HG03108 (cell line): ENCODE measurements around the gene PLAAT2.
"Not testable (repeated sequence)": the region's sequence is repeated elsewhere in the genome, so short reads cannot be mapped to it uniquely, and the experiment has no call there.

Experiments used
- ATAC-seq: cut with Tn5 transposase; IDR thresholded peaks from one replicate; pipeline ENCODE4 v1.9.1; 2021; ENCODE audit warnings: moderate library complexity; ENCODE audit not compliant: unreplicated experiment

Gene PLAAT2

DNA sequence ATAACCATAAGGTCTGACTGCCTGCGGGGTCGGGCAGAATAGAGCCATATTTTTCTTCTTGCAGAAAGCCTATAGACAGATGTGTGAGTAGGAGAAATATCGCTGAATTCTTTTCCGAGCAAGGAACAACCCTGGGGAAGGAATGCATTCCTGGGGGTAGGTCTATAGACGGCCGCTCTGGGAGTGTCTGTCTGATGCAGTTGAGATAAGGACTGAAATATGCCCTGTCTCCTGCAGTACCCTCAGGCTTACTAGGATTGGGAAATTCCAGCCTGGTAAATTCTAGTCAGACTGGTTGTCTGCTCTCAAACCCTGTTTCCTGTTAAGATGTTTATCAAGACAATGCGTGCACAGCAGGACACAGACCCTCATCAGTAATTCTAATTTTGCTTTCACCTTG, 18.0 kb upstream of the PLAAT2 start:
- ATAC-seq = not testable (repeated sequence)

DNA sequence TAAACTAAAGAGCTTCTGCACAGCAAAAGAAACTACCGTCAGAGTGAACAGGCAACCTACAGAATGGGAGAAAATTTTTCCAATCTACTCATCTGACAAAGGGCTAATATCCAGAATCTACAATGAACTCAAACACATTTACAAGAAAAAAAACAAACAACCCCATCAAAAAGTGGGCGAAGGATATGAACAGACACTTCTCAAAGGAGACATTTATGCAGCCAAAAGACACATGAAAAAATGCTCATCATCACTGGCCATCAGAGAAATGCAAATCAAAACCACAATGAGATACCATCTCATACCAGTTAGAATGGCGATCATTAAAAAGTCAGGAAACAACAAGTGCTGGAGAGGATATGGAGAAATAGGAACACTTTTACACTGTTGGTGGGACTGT, 15.7 kb upstream of the PLAAT2 start:
- ATAC-seq = not testable (repeated sequence)

DNA sequence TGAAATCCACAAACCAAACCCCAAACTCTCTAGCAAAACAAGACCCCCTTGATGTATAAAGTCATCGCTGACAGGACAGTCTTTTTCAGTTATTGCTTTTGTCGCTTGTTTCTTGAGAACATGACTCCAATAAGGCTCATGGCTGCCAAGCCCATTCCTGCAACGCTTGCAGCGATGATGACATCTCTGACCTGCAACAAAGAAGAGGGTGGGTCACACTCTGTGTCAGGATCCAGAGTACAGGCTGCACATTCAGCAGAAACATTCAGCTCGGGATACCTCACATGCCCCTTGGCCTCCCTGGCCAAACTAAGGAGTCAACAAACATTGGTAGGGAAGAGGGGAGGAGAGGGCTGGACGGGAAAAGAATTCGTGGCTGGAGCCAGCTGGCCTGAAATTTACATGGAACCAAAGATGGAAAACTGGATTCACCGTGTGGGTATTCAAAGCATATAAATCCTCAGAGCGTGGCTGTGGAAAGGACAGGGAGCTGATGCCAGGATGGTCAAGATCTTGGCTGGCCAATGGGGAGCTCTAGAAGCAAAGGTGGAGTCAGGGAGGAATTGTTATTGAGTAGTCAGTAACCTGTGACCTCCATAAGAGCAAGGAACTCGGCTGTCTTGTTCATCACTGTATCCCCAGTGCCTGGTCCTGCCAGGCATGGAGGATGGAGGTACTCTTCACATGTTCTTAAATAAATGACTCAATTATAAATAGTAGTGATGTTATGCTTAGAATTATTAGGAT, 11.8 kb upstream of the PLAAT2 start:
- no peak for ATAC-seq

DNA sequence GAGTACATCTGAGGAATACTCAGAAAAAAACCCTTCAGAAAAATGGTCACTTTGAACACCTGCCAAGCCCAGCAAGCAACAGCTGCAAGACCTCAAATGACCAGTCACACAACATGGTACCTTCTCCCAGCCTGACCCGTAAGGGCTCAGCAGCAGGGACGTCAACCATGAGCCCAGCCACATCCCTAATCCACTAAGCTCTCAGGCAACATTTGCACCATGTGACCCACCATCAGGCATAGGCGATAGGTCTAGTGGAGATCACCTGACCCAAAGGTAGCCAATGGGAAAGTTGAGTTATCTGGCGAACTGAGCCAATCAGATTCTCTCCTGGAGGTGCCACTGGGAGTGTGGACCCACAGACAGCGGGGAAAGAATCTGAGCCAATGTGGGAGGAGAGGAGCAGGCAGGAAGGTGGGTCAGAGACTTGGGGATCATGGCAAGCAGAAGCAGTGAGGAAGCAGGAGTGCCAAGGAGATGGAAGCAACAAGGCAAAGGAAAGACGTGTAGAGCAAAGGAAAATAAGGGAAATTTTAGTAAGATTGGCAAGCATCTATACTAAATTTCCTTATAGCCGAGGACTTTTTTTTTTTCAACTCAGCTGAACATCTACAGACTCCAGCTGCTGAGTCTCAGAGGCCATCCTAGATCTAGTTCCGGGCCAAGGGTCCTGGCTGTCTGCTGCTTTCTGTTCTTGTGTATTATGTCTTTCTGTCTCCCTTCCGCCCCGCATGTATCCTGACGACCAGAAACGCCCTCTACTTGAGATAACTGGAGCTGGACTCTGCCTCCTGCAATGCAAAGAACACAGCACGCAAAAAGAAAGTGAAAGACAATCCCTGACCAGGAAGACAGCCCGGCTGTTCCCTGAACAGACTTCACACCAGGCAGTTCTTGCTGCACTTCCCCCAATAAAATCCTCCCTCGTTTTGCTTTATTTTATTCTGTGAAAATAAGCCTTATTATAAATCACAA, 11.0 kb upstream of the PLAAT2 start:
- ATAC-seq = peak; percentile 58

DNA sequence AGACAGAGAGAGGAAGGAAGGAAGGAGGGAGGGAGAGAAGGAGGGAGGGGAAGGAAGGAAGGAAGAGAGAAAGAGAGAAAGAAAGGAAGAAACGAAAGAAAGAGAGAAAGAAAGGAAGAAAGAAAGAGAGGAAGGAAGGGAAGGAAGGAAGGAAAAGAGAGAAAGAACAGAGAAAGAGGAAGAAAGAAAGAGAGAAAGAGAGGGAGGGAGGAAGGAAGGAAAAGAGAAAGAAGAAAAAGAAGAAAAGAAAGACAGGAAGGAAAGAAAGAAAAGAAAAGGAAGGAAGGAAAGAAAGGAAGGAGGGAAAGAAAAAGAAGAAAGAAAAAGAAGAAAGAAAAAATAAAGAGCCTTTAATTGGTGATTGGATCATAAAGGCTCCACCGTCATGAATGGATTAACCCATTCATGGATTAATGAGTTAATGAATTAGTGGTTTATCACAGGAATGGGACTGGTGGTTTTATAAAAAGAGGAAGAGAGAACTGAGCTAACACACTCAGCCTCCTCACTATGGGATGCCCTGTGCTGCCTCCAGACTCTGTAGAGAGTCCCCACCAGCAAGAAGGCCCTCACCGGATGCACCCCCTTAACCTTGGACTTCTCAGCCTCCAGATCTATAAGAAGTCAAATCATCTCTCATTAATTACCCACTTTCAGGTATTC, 9.0 kb upstream of the PLAAT2 start:
- ATAC-seq = no peak

DNA sequence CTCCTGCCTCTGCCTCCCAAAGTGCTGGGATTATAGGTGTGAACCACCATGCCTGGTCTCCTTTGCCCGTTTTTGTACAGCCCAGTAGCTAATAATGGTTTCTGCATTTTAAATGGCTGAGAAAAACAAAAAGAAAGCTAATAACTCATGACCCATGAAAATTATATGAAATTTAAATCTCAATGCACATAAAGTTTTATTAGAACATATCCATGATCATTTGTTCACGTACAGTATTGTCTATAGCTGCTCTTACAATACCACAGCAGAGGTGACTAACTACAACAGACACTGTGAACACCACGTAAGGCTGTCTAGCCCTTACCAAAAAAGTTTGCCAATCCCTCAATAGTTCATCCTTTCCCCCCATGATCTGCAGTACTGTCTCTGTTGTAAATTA, 6.4 kb upstream of the PLAAT2 start:
- ATAC-seq = no peak

DNA sequence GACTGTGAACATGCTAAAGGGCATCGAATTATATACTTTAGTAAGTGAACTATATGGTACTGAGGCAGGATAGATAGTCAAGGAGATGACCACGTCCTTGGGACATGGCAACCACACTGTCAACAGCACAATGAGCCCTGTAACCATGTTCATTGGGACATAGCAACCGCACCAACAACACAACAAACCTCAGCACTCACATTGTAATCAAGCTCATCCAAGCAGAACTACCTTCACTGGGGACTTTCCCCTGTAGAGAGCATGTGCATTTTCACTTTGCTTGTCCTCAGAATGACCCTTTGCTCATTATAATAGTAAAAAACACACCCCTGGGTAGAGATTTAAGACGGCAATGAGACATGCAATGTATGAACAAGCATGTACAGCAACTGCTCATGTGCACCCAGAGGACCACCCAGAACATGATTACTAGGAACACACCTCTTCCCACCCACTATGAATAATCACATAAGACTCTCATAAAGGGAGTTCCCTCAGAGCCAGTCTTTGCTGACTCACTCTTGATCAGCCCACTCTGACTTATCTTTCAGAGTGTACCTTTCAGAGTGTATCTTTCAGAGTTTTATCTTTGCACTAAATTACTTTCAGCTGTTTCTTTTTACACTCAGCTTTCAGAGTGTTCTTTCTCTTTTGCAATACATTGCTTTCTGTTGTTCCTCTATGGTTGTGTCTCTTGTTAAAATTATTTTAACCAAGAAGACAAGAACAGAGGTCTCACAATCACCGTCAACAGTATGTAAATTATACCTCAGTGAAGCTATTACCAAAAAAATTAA, 4.1 kb upstream of the PLAAT2 start:
- peak; percentile 70 for ATAC-seq

DNA sequence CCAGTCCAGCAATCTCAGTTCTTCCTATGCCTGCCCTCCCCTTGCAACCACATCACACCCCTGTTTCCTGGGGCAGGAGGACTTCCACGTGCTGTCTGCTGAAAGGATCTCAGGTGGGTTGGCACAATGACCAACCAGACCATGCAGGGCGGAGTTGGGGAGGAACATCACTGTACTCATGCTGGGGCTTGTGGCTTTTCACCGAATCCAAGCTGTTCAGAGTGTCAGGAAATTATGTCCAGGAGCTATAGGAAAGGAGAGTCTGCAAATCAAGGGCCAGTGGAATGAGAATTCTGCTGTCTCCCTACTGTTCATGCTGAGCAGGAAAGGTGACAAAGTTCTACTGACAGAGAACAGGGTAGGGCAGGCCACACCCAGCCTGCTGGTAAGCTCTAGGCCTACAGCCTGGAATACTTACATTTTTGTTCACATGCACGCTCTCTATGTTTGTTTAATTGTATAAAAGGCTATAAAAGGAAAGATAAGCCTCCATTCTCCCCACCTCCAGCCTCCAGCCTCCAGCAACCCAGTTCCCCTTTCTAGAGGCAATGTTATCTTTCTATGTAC, 1.7 kb upstream of the PLAAT2 start:
- no peak for ATAC-seq

DNA sequence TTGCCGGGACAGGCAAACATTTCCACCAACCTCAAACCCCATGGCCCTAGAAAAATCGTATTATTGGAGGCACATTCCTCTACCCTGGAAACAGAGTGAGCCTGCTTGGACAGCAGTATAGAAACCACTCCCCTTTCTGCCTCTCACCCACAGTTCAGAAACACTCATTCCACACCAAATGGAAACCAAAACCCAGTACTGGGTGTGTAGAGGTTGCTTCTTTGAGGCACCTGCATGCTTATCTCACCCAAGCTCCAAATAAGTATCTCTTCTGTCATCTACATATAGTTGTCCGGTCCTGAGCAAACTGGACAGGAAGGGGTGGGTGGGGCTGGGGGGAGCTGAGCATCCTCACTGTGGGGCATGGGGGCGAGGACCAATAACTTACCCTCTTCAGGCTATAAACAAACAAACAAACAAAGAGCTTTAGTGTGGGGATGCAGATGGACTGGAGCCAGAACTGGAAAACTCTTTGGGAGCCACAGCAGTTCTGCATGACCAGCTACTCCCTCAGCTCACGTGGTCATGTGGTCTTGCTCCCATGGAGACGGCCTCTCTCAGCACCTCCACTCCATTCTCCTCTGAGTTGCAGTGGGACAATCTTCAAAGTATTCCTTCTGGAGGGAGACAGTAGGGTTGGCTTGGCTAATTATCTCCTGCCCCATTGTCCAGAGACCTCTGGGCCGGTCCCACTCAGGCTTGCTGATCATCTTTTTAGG, 1.0 kb upstream of the PLAAT2 start:
- ATAC-seq = peak; percentile 68

DNA sequence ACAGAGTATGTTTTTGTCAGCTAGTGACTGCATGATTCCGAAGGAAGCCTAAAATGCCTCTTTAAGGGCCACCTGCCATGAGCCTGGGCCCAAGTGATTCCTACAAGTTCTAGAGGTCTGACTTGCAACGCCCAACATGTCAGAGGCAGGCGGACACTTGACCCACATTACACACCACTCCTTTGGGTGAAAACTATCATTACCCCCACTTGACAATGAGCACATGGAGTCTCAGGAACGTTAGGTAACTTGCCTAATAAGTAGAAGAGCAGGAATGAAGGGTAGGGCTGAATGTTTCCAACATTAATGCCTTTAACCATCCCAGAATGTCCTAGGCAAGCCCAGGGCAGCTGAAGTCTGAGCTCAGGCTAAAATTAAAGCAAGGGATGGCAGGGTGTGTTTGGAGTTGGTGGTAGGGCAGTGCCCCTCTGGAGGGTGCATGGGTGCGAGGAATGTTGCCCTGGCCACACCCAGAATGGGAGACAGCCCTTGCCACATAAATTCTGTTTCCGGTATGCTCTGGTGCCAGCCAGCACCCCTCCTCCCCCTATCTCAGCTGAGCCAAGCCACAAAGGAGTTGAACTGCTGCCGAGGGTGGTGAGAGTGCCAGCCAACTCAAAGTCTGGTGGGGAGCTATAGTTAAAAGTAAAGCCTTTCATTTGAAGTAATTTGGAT, 2.5 kb downstream of the PLAAT2 start:
- ATAC-seq = no peak

DNA sequence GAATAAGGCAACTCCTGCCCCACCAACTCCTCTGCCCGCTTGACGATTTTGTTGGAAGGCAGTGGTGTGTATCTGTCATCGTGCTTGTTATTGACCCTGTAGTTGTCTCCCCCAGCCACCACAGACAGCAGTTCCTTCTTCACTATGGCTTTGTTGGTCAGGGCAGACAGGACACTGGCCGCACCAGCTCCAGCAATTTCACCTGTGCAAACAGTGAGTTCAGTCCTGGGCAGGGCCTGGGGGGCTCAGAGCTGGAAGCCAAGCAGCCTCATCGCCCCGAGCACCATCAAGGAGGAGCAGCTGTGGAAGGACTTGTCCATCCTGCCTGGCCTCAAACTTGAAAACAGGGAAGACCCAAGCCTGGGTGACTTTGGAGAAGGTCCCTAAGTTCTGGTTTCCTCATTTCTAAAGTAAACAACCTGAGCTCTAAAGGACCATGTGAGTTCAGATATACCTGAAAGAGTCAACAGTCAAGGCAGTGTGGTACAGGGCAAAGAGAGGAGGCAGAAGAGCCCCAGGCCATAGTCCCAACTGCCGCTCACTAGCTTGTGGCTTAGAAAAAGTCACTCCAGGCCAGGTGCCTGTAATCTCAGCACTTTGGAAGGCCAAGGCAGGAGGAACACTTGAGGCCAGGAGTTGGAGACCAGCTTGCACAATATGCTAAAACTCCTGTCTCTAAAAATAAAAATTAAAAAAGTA, 4.6 kb downstream of the PLAAT2 start:
- ATAC-seq = no peak

DNA sequence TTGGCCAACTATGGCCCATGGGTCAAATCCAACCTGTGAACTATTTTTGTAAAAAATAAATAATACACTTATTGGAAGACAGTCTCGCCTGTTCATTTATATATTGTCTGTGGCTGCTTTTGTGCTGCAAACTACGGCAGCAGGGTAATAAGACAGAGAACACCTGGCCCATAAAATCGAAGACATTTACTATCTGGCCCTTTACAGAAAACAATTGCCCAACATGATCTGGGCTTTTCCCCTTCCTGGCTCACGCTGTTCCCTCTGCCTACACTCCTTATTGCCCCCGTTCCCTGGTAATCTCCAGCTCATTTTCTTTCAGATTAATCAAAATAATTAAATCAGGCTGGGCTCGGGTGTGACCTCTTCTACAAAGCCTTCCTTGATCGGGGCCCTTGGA, 5.6 kb downstream of the PLAAT2 start:
- ATAC-seq = no peak

DNA sequence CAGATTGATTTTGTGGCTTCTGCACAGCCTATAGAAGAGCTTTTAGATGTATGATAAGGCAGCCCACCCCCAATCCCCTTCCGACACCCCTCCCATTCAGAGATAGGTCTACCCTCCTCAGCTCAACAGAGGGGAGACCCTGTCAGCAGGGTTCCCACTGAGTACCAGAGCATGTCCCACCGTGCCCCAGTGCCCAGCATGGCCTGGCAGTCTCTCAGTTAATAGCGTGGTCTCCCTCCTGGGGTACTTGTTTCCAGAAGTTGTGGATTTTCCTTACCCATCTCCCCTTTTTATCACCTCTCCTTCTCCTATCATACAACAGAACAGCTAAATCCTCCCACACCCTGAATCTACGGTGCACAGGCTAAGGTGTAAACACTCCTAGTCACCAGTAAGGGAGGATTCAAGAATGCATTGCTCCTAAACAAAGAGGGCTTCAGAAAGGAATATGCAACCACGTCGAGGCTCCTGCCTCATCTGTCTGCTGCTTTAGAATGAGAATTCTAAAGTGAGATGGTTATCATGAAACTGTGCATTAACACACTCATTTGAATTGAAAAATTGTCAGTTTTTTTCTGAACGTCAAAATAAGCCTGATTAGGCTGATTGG, 6.7 kb downstream of the PLAAT2 start:
- ATAC-seq = no peak

DNA sequence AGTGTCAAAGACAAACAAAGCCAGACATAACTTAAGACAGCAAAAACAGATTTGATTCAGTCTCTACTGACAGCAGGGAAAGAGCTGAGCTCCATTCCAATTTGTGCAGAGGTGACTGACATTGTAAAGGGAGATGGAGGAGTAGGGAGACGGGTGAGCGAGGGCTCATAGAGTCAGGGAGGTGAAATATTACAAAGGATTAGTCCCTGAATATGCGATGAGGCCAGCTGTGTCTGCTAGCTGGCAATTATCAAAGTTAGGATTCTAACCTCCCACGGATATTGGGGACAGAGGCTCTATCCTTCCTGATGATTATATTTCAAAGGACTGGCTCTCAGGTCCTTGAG, 8.3 kb downstream of the PLAAT2 start:
- ATAC-seq = no peak

DNA sequence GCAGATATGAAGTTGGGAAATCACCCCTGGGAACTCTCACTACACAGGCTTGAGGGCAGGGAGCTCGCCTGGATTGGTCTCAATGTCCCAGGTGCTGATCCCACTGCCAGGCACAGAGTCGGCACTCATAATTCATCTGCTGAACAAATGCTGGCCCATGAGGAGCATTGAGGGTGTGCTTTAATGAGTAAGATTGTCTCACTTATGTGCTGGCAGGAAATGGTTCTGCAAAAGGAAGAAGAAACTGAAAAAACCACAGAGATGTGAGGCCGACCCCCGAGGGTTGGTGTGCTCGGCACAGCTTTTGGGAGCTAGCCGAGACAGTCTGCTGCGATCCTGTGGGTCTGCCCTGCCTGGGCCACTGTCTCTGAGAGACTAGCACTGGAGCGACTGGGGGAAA, 9.4 kb downstream of the PLAAT2 start:
- ATAC-seq = peak; percentile 82

DNA sequence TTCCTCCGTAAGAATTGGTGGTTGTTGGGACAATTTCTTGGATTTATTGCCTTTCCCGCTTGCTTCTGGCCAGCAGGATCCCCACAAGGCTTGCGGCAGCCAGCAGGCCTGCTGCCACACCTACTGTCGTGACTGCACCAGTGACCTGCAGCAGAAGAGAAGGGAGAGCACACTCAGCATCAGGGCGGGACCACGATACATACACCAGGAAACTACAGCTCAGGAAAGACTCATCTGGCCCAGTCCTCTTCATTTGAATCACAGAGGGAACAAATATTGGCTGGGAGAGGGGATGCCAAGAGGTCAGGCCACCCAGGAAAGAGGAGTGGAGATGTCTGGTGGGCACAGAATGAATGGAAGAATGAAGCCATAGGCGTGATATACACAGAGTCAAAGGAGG, 10.3 kb downstream of the PLAAT2 start:
- ATAC-seq = no peak

DNA sequence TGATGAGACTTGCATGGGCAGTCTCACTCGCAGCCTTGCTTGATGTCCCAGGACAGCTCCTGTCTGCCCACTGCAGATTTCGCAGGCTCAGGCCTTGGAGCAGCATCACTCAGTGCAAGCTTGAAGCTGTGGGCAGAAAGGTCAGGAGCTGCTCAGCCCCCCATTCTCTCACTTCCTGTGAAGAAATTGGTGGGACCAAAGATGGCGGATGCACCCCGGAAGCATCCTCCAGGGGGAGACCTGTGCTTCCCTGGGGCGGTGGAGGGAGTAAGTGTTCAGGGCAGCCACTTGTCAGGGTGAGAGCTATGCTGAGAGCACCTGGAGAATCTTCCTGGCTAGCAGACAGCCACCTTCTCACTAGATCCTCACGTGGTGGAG, 11.3 kb downstream of the PLAAT2 start:
- ATAC-seq = no peak
